ENCODE results near the gene HLCS.

HLCS gene

DNA sequence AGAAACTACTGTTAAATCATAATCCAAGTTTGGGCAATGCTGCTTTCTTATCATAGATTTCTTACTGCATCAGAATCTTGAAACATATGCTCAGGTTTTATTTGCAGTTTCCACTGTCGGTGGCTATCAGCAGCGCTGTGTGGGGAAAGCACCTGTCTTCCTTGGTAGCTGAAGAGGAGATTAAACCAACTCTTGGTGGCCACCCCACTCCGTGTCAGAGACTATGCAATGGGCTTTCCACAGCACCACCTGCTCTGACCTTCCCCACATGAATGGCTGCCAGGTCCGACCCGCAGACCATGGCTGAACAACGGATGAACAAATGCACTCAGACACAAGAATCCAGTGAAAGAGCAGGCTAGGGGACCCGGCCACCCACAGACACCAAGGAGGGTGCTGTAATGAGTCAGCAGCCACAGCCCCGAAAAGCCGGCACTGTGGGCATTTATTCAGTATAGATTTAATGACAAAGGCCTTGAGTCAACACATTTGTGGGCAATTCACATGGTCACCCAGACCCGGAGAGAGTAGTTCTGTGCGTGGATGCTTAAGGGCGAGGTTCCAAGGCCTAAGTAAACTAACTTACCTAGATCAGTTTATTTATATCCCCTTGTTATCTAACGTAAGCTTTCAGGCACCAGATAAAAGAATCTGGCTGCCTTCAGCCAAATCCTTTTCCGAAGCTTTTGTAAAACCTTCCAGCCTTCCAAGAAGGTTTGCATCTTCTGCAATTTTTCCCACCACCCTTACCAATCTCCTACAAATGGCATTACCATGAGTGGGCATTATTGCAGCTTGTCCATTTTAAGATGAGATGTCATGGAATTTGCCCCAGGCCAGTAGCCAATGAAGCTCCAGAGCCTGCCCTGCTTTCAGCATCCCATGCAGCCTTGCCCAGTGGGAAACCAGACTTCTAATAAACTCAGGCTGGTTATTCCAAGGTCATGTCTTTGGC, 82.7 kb downstream of the HLCS start:
- no peak for DNase-seq (ENCODE audit: low read depth in 2 of 2, low spot score in 1 of 2)

DNA sequence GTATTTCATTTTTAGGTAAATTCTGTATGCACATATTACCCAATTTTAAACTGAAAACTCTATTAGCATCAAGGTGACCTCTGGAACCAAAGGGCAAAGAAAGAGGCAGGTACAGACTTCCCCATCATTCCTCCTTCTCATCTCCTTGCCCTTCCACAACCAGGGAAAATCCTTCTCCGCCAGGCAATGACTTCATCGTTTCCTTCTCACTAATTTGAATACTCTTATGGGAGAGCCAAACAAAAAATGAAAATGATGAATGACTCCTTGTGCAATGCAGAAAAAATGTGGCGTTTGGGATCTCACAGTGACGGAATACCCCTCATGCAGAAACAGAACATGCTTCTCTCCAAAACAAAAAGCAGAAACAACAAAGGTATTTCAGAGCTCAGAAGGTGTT, 83.7 kb downstream of the HLCS start:
- DNase-seq (ENCODE audit: low read depth in 2 of 2, low spot score in 1 of 2), result no peak

DNA sequence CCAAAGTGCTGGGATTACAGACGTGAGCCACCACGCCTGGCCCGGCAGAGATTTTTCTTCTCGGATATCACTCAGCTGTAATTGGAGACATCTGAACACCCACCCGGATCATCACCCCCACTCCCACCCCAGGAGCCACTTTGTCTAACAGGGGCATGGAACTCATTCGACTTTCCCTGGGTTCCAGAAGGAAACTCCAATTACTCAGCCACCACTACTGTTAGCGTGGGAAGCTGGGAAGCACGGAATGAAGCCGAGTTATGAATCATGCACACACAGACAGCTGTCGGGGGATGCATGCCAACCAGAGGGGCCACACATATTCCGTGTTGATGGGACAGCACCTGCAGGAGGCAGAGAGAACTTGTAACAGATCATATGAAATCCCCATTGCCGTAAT, 85.2 kb downstream of the HLCS start:
- no peak for DNase-seq (ENCODE audit: low read depth in 2 of 2, low spot score in 1 of 2)

DNA sequence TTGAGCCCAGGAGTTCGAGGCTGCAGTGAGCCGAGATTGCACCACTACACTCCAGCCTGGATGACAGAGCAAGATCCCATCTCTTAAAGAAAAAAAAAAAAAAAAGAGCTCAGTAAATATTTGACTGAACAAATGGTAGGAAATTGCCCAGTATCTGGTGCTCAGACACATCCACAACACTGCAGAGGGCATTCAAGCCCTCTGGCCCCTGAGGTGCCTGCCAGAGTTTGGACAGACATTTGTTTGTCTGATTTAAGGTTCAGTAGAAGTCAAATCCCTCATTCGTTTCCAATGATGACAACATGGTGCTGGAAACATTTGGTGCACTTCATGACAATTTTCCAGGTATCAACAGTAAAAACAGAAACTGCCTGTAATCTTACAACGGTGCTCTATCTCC, 86.6 kb downstream of the HLCS start:
- no peak for DNase-seq (ENCODE audit: low read depth in 2 of 2, low spot score in 1 of 2)

DNA sequence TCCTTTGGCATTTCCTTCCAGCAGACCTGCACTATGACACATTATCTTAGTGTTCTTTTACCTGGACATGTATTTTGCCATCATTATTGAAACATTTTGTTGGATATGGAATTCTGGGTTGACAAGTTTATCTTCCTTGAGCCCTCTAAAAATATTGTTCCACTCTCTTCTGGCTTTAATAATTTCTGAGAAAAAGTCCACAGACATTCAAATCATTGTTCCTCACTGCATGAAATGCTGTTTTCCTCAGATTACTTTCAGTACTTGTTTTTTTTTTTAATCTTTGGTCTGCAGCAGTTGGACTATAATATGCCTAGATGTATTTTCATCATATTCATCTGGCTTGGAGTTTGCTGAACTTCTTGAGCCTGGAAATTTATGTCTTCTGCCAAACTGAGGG, 88.7 kb downstream of the HLCS start:
- DNase-seq (ENCODE audit: low read depth in 2 of 2, low spot score in 1 of 2), result no peak

DNA sequence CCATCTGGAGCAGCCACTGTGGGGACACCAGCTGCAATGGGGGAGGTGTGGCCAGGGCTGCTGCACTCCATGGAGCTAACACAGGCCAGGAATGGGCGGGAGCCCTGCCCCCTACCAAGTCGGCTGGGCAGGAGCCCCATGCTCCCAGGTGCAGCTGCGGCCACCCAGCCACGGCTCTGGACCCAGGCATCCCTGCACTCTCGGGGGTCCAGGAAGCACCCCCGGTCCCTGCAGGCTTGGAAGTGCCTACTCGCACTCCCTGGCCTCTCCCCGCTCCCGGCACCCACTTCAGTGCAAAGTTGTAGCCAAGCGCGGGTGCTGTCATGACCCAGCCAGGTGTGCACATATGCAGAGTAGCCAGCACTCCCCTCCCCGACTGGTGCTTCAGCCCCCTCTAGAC, 91.8 kb downstream of the HLCS start:
- DNase-seq (ENCODE audit: low read depth in 2 of 2, low spot score in 1 of 2), result no peak

DNA sequence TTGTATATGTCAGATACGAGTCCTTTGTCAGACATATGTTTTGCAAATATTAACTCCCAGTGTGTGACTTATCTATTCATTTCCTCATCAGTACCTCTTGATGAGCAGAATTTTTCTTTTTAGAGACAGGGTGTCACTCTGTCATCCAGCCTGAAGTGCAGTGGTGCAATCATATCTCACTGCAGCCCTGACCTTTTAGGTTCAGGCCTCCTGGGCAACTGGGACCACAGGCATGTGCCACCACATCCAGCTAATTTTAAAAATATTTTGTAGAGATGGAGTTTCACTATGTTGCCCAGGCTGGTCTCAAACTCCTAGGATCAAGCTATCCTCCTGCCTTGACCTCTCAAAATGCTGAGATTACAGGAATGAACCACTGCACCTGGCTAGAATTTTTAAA, 93.0 kb downstream of the HLCS start:
- no peak for DNase-seq (ENCODE audit: low read depth in 2 of 2, low spot score in 1 of 2)

DNA sequence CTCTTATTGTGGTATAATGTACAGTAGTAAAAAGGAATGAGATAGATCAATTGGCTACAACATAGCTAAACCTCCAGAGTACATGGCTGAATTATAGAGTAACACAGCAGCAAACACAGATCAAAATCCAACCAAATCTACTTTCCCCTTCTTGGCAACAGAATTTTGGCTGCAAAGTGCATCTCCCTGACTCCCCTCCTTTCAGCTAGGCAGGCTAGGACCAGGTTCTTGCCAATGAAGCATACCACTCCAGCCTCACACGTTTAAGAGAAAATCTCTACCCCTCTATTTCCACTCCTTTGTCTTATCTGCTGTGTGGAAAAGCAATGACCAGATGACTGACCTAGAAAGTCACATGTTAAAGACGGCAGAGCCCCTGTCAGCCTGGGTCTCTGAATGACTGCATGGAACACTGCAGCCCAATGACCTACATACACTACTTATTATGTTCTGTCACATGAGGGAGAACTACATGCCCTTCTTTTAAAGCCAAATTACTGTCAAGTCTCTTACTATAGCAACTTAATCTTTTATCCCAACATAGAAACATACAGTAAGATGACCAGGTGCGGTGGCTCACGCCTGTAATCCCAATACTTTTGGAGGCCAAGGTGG, 99.1 kb downstream of the HLCS start:
- DNase-seq (ENCODE audit: low read depth in 2 of 2, low spot score in 1 of 2), result no peak

DNA sequence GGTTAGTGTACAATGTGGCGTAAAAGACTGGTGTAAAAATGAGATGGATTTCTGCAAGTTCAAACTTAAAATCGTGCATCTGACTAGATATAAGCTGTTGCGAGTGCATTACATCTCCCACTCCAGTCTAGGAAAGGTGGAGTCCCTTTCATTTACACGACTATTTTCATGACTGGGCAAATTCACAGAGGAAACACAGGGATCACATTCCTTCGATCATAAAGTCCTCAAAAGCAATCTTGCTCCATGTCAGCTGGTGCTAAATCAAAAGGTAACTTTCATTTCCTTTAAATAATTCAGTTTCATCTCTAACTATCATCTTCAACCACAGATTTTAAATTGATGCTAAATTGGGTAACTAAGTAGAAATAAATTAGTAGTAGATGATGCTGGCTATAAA, 100.0 kb downstream of the HLCS start:
- DNase-seq (ENCODE audit: low read depth in 2 of 2, low spot score in 1 of 2), result no peak

DNA sequence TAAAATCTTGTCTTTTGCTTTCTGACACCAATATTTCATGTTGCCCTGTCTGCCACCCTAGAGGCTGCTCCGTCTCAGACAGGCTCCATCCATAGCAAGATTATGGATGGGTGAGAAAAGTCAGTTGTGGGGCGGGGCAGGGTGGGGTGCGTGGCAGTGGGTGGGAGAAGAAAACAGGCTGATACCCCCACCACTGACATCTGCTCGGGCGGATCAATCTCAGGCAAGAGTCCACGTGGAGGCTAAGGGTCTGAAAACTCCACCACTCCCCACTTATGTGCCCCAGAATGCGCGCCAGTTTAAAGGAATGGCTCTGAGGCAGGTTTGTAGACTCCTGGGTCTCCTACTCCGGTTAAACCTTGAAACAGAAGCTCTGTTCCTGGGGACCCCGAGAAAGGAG, 101.5 kb downstream of the HLCS start:
- DNase-seq (ENCODE audit: low read depth in 2 of 2, low spot score in 1 of 2), result no peak

DNA sequence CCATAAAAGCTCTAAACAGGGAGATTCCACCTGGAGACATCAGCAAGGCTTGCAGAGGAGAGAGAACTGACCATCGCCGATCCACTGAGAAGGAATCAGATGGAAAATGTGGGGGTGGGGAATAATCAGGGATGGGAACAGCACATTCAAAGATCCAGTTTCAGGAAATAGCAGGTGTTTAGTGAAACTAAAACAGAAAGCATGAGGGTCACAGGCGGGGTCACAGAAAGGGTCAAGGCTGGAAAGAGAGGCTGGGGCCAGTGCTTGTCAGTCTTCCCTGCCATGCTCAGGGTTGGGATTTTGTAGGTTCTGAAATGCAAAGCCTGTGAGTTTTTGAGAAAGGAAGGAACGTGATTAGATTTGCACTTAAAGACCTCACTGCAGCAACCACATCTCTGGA, 103.2 kb downstream of the HLCS start:
- no peak for DNase-seq (ENCODE audit: low read depth in 2 of 2, low spot score in 1 of 2)

DNA sequence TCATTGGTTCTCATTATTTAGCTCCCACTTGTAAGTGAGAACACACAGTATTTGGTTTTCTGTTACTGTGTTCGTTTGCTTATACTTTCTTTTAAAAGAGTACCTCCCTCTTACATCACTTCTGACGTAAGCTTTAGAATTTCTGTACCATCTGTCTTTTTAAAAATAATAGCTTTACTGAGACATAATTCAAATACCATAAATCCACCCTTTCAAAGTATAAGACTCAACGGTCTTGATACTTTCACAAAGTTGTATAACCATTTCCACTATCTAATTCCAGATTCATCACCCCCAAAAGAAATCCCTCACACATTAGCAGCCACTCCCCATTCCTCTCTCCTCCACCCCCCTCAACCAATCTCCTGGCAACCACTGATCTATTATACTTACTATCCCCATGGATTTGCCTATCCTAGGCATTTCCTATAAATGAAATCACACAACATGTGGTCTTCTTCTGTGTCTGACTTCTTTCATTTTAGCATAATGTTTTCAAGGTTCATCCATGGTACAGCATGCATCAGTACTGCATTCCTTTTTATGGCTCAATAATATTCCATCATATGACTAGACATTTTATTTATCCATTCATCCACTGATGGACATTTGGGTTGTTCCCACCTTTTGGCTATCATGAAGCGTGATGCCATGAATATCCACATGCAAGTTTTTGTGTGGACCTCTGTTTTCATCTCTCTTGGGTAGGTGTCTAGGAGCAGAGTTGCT, 104.7 kb downstream of the HLCS start:
- DNase-seq (ENCODE audit: low read depth in 2 of 2, low spot score in 1 of 2), result no peak

DNA sequence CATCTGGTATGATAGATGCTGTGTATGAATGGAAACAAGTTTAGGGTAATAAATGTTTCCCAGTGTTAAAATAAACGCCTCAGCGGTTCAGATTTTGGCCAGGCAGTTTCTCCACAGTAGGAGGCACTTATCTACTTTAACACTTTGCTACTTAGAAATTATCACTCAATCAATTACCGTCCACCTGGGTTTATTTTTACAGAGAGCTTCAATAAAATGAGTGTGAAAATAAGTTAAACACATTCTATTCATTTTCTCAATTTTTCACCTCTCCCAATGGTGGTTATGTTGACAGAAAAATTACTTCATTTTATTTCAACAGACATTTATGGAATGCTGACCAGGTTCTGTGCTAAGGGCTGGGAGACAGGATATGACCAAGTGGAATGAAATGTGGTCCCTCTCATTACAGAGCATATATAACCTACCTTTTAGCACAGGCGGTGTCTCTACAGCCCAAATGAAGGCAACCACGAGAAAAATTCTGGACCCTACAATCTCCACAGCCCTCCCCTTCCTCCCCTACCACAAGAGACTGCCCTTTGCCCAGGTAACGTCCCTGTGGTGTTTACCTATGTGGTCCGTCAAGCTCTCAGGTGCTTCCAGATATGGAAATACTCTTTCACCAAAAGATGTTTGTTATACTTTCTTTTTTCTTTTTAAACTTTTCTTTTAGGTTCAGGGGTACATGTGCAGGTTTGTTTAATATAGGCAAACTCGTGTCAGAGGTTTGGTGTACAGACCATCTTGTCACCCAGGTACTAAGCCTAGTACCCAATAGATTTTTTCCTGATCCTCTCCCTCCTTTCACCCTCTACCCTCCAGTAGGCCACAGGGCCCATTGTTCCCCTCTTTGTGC, 105.5 kb downstream of the HLCS start:
- DNase-seq (ENCODE audit: low read depth in 2 of 2, low spot score in 1 of 2), result no peak

DNA sequence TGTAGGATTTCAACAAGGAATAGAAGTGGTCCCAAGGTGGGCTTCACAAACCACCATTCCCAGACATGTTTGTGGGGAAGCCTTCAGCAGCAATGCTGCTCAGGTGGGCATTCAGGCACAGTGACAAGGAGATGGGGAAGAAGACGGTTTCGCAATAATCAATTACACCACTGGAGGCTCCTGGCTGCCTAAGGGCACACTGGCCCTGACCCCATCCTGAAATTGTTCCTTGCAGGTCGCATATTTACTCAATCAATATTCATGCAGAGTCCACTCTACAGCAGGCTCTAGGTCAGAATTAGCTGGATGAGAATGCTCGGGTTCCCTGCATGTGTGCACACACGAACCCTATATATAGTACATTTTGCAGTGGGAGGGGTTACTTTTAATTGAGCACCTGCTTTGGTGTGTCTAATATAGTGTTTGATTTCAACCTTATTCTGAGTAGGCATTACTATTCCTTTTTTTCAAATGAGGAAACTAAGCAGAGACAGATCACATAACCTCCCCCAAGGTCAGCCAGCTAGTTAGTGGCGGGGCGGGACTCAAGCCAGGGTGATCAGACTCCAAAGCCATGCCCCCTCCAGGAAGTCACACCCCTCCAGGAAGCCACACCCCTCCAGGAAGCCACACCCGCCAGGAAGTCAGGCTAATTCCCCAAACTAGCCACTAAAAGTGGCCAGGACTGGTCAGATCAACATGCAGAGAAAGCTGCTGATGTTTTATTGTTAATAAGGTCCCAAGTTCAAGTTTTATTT, 106.5 kb downstream of the HLCS start:
- DNase-seq (ENCODE audit: low read depth in 2 of 2, low spot score in 1 of 2), result no peak

DNA sequence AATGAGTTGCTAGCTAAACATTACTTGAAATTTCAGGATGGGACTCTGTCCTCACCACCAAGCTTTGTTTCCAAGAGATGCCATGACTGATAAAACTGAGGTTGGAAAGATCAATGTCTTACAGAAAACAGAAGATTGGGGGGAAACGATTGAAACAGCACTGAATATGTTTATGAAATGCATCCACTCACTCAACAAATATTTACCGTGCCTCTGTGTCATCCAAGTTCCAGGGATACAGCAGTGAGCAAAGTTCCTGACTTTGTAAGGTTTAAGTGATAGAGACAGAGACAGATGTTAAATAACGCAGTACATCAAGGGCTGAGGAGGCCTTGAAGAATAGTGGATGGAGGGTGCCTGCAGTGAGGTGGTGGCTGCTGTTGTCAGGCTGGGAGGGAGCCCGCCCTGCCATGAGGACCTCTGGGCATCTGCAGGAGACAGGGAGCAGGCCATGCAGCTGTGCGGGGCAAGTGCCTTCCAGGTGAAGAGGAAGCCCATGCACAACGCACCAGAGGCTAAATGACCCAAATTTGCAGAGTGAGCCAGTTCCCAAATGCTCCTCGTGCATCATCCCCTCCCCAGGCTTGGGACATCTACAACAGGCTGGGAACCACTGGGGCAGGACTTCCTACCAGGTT, 108.0 kb downstream of the HLCS start:
- DNase-seq (ENCODE audit: low read depth in 2 of 2, low spot score in 1 of 2), result no peak

DNA sequence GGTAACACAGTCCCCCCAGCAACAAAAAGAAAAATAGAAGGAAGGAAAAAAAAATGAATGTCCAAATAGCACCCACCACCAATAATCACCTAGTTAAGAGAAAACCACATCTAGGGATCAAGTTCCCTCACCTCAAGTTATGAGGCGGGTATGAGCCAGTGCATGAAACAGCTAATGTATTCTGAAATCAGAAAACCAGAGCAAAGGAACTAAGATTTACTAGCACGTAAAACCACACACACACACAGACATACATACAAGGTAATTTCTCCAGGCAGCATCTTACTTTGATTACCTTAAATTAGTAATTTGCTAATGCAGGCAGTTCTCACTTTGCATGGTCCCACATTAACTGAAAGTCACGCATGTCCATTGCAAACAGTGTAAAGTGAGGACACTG, 109.8 kb downstream of the HLCS start:
- DNase-seq (ENCODE audit: low read depth in 2 of 2, low spot score in 1 of 2), result no peak

DNA sequence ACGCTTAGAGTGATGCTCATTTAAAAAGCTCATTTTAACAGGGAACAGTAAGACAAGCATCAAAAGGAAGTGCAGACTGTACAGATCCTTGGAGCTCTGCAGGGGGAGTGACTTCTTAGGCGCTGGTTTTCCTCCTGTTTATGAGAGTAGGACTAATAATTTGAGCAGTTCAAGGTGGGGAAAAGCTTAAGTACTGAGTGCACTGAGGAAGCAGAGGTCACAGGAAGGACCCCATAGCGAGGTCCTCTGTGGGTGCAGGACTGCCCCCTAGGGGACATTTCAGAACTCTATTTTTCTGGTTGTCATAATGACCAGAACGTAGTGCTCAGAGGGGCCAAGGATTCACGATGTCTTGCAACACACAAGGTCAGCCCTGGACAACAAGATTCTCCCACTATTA, 112.1 kb downstream of the HLCS start:
- DNase-seq (ENCODE audit: low read depth in 2 of 2, low spot score in 1 of 2), result no peak

DNA sequence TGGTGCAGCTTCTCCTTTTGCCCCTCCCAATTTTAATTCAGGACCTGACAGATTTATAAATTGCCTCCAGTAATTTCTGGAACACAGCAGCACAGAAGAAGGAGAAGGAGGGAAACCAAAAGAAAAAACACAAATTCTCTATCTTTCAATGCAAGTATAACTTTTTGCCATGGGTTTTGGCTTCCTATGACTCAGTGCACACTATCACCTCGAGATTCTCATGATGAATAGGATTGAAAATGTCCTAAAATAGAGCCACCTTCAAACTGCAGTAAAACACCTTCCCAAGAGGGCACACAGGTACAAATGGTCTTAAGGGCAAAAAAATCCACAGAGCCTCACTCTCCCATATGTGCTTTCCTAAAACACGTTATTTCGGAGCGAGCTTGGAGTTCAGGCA, 113.6 kb downstream of the HLCS start:
- no peak for DNase-seq (ENCODE audit: low read depth in 2 of 2, low spot score in 1 of 2)

DNA sequence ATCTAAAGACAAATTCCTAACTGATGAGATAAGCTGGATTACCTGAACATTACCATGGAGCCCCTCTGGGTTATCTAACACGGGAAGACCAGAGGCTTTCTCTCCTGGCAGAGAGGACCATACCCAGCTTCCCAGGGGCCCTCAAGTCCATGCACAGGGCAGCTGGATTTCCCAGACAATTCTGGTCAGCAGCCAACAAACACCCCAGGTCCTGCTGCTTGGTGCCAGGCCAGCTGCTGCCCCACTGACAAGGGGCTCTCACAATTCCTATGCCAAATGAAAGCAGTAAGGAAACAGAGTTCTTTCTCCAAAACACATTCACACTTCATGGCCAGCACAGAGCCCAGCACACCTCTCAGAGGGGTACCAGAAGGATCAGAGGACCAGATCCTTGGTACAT, 114.2 kb downstream of the HLCS start:
- no peak for DNase-seq (ENCODE audit: low read depth in 2 of 2, low spot score in 1 of 2)

DNA sequence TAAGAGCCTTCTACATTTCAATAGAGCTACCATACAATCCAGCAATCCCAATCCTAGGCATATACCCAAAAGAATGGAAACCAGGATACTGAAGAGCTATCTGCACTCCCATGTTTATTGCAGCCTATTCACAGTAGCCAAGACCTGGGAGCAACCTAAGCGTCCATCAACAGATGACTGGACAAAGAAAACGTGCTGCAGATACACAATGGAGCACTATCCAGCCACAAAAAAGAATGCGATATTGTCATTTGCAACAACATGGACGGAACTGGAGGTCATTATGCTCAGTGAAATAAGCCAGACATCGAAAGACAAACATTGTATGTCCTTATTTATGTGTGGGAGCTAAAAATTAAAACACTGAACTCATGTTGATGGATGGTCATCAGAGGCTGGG, 115.3 kb downstream of the HLCS start:
- DNase-seq (ENCODE audit: low read depth in 2 of 2, low spot score in 1 of 2), result no peak
